HepG2 (cell line): ENCODE data around the gene FABP1. TPM values are rescaled to one million over a fixed set of nuclear protein-coding genes. Genes with fewer than 3 reads are reported as not detected.

Source experiments
- FLYWCH1 ChIP-seq: sonication (generic); formaldehyde crosslinking; IDR thresholded peaks from 2 replicates; pipeline ENCODE4 v1.8.1; 2023; ENCODE audit warnings: mild to moderate bottlenecking, missing genetic modification reagents
- HCFC1 ChIP-seq: fragments of 150-350 bp; IDR thresholded peaks from 2 replicates; pipeline ENCODE4 v1.6.1; 2014; ENCODE audit warnings: low read depth, low read length
- HDAC6 ChIP-seq: fragments of 200-600 bp; sonication (generic); IDR thresholded peaks from 2 replicates; pipeline ENCODE4 v1.7.0; 2017; ENCODE audit warnings: mild to moderate bottlenecking, antibody characterized with exemption, low read length, low read depth
- HMG20B ChIP-seq: conservative IDR thresholded peaks from 2 replicates; pipeline ENCODE4 v1.6.1; 2016; ENCODE audit warnings: missing genetic modification reagents, missing compliant biosample characterization
- HNRNPUL1 ChIP-seq: fragments of 200-400 bp; formaldehyde crosslinking; IDR thresholded peaks from 2 replicates; pipeline ENCODE4 v1.6.1; 2017; ENCODE audit warnings: low read depth, mild to moderate bottlenecking, low read length, moderate library complexity
- PRMT3 ChIP-seq: sonication (generic); formaldehyde crosslinking; IDR thresholded peaks from 2 replicates; pipeline ENCODE4 v1.8.1; 2022; ENCODE audit warnings: low read depth, mild to moderate bottlenecking, moderate library complexity, missing genetic modification reagents, borderline replicate concordance
- SKI ChIP-seq: fragments of 450-650 bp; IDR thresholded peaks from one replicate; pipeline ENCODE4 v1.6.1; 2018; ENCODE audit warnings: mild to moderate bottlenecking; ENCODE audit not compliant: partially characterized antibody
- ZNF335 ChIP-seq: sonication (generic); formaldehyde crosslinking; IDR thresholded peaks from 2 replicates; pipeline ENCODE4 v1.4.0; 2020; ENCODE audit warnings: missing genetic modification reagents
- ZNF614 ChIP-seq: IDR thresholded peaks from 2 replicates; pipeline ENCODE4 v1.6.1; 2018; ENCODE audit warnings: missing biosample characterization, missing genetic modification reagents, inconsistent platforms, borderline replicate concordance
- polyA plus RNA-seq, 8 experiments: library from polyadenylated mRNA; depleted of rRNA in 3 of 8; stranded (reverse) in 7 of 8; unstranded in 1 of 8; fragments of >200 nt; fragmentation: Illumina TruSeq in 4 of 8; extraction: Trizol in 4 of 8; gene quantifications; 2 replicates each; pipeline versions ENCODE4 v1.2.1 to v1.2.3, GENCODE V29; 2011 to 2016; ENCODE audit warnings: low read depth in 4 of 8, missing spikeins in 1 of 8, mixed read lengths in 1 of 8; ENCODE audit not compliant: insufficient read depth in 1 of 8
- total RNA-seq, 5 experiments: library from RNA; depleted of rRNA; stranded (reverse); fragments of >200 nt; fragmentation: Illumina TruSeq; extraction: Trizol; gene quantifications; 2 replicates each; pipeline ENCODE4 v1.2.3, GENCODE V29; 2016; ENCODE audit warnings: low read depth in 1 of 5
- TF ChIP-seq, protein P1 (sequence below): sonication (generic); formaldehyde crosslinking; IDR thresholded peaks from 2 replicates; pipeline ENCODE4 v1.5.0; 2020; ENCODE audit warnings: mild to moderate bottlenecking, low read depth, missing genetic modification reagents, borderline replicate concordance
- TF ChIP-seq, protein P2 (sequence below): sonication (generic); formaldehyde crosslinking; IDR thresholded peaks from 2 replicates; pipeline ENCODE4 v1.8.0; 2022; ENCODE audit warnings: mild to moderate bottlenecking, missing genetic modification reagents
- TF ChIP-seq, protein P3 (sequence below): sonication (generic); formaldehyde crosslinking; IDR thresholded peaks from 2 replicates; pipeline ENCODE4 v1.5.1; 2020; ENCODE audit warnings: mild to moderate bottlenecking, missing genetic modification reagents
- TF ChIP-seq, protein P4 (sequence below): IDR thresholded peaks from 2 replicates; pipeline ENCODE4 v1.6.1; 2016
- TF ChIP-seq, protein P5 (sequence below): sonication (generic); formaldehyde crosslinking; IDR thresholded peaks from 2 replicates; pipeline ENCODE4 v1.8.1; 2022; ENCODE audit warnings: low read depth, mild to moderate bottlenecking, missing genetic modification reagents
- TF ChIP-seq, protein P6 (sequence below): IDR thresholded peaks from 2 replicates; pipeline ENCODE4 v1.6.1; 2016; ENCODE audit warnings: low read depth
- TF ChIP-seq, protein P7 (sequence below): sonication (generic); formaldehyde crosslinking; IDR thresholded peaks from 2 replicates; pipeline ENCODE4 v1.8.1; 2023; ENCODE audit warnings: missing genetic modification reagents, mild to moderate bottlenecking, borderline replicate concordance
- TF ChIP-seq, protein P8 (sequence below): sonication (generic); formaldehyde crosslinking; IDR thresholded peaks from 2 replicates; pipeline ENCODE4 v1.4.0; 2020; ENCODE audit warnings: mild to moderate bottlenecking, missing genetic modification reagents

The FABP1 gene
- total and polyA plus RNA-seq, 2 of the 13 experiments (the other 11 are each of a cell fraction or from before 2014, with no cell fraction given): 644 to 1,608 TPM

DNA sequence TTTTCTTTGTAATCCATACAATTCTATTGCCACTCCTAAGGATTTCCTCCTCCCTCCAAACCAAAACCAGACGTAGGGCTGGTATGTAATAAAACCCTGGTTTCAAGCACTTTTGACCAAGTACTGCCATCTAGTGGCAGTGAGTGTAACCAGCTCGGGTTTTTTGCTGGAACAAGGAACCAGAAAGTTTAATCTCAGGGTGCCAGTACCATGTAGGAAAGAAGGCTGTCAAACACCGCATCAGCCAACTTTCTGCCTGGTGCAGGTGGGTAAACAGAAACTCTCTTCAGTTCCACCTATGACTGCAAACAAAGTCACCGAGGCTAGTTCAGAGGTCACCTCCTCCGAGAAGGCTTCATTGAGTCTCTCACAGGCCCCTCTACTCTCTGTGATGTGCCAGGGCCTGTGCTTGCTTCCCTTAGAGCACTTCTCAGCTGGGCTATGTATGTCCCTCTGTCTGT lies 32.1 kb upstream of the FABP1 start (continued):
- TF ChIP-seq, protein P1, sequence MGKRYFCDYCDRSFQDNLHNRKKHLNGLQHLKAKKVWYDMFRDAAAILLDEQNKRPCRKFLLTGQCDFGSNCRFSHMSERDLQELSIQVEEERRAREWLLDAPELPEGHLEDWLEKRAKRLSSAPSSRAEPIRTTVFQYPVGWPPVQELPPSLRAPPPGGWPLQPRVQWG: no peak
- TF ChIP-seq, protein P2, sequence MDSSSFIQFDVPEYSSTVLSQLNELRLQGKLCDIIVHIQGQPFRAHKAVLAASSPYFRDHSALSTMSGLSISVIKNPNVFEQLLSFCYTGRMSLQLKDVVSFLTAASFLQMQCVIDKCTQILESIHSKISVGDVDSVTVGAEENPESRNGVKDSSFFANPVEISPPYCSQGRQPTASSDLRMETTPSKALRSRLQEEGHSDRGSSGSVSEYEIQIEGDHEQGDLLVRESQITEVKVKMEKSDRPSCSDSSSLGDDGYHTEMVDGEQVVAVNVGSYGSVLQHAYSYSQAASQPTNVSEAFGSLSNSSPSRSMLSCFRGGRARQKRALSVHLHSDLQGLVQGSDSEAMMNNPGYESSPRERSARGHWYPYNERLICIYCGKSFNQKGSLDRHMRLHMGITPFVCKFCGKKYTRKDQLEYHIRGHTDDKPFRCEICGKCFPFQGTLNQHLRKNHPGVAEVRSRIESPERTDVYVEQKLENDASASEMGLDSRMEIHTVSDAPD: no peak; the same call in 1 of the 2 replicates
- TF ChIP-seq, protein P3, sequence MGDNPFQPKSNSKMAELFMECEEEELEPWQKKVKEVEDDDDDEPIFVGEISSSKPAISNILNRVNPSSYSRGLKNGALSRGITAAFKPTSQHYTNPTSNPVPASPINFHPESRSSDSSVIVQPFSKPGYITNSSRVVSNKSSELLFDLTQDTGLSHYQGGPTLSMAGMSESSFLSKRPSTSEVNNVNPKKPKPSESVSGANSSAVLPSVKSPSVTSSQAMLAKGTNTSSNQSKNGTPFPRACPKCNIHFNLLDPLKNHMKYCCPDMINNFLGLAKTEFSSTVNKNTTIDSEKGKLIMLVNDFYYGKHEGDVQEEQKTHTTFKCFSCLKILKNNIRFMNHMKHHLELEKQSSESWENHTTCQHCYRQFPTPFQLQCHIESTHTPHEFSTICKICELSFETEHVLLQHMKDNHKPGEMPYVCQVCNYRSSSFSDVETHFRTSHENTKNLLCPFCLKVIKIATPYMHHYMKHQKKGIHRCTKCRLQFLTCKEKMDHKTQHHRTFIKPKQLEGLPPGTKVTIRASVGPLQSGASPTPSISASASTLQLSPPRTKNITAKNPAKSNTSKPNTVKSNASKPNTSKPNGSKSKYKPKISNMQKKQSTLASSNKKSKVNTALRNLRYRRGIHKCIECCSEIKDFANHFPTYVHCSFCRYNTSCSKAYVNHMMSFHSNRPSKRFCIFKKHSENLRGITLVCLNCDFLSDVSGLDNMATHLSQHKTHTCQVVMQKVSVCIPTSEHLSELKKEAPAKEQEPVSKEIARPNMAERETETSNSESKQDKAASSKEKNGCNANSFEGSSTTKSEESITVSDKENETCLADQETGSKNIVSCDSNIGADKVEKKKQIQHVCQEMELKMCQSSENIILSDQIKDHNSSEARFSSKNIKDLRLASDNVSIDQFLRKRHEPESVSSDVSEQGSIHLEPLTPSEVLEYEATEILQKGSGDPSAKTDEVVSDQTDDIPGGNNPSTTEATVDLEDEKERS (CRISPR knock-in tag): no peak
- TF ChIP-seq, protein P4, sequence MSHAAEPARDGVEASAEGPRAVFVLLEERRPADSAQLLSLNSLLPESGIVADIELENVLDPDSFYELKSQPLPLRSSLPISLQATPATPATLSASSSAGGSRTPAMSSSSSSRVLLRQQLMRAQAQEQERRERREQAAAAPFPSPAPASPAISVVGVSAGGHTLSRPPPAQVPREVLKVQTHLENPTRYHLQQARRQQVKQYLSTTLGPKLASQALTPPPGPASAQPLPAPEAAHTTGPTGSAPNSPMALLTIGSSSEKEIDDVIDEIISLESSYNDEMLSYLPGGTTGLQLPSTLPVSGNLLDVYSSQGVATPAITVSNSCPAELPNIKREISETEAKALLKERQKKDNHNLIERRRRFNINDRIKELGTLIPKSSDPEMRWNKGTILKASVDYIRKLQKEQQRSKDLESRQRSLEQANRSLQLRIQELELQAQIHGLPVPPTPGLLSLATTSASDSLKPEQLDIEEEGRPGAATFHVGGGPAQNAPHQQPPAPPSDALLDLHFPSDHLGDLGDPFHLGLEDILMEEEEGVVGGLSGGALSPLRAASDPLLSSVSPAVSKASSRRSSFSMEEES: 0 out of 2 replicates have a peak, but pooled peaks have one; percentile 59
- 0 out of 2 replicates have a peak, but pooled peaks have one; percentile 61 for TF ChIP-seq ZNF335
- TF ChIP-seq HMG20B (CRISPR knock-in tag): no peak
- TF ChIP-seq, protein P5, sequence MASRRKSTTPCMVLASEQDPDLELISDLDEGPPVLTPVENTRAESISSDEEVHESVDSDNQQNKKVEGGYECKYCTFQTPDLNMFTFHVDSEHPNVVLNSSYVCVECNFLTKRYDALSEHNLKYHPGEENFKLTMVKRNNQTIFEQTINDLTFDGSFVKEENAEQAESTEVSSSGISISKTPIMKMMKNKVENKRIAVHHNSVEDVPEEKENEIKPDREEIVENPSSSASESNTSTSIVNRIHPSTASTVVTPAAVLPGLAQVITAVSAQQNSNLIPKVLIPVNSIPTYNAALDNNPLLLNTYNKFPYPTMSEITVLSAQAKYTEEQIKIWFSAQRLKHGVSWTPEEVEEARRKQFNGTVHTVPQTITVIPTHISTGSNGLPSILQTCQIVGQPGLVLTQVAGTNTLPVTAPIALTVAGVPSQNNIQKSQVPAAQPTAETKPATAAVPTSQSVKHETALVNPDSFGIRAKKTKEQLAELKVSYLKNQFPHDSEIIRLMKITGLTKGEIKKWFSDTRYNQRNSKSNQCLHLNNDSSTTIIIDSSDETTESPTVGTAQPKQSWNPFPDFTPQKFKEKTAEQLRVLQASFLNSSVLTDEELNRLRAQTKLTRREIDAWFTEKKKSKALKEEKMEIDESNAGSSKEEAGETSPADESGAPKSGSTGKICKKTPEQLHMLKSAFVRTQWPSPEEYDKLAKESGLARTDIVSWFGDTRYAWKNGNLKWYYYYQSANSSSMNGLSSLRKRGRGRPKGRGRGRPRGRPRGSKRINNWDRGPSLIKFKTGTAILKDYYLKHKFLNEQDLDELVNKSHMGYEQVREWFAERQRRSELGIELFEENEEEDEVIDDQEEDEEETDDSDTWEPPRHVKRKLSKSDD: no peak
- no peak for TF ChIP-seq SKI
- TF ChIP-seq HNRNPUL1: no peak
- TF ChIP-seq HCFC1: no peak
- TF ChIP-seq, protein P6, sequence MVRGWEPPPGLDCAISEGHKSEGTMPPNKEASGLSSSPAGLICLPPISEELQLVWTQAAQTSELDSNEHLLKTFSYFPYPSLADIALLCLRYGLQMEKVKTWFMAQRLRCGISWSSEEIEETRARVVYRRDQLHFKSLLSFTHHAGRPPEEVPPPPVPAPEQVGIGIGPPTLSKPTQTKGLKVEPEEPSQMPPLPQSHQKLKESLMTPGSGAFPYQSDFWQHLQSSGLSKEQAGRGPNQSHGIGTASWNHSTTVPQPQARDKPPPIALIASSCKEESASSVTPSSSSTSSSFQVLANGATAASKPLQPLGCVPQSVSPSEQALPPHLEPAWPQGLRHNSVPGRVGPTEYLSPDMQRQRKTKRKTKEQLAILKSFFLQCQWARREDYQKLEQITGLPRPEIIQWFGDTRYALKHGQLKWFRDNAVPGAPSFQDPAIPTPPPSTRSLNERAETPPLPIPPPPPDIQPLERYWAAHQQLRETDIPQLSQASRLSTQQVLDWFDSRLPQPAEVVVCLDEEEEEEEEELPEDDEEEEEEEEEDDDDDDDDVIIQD (CRISPR knock-in tag): 0 out of 2 replicates have a peak, but pooled peaks have one; percentile 53
- TF ChIP-seq PRMT3 (CRISPR knock-in tag): no peak
- no peak for TF ChIP-seq HDAC6
- TF ChIP-seq, protein P7, sequence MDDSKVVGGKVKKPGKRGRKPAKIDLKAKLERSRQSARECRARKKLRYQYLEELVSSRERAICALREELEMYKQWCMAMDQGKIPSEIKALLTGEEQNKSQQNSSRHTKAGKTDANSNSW (CRISPR knock-in tag): no peak
- TF ChIP-seq FLYWCH1: 0 out of 2 replicates have a peak, but pooled peaks have one; percentile 30
- TF ChIP-seq, protein P8, sequence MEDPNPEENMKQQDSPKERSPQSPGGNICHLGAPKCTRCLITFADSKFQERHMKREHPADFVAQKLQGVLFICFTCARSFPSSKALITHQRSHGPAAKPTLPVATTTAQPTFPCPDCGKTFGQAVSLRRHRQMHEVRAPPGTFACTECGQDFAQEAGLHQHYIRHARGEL: no peak
- TF ChIP-seq ZNF614 (CRISPR knock-in tag): peak; percentile 75
